Thyroid gland (tissue), 4 donors: ENCODE data around the gene TAB2.

Experiments
- POLR2A ChIP-seq, 2 donors: fragments of 450-650 bp; IDR thresholded peaks; one replicate each; pipeline ENCODE4 v1.6.1; 2017; ENCODE audit warnings: antibody characterized with exemption in 2 of 2, mild to moderate bottlenecking in 2 of 2, moderate library complexity in 1 of 2
- TF ChIP-seq, protein P1 (sequence below), 6 experiments: fragments of 200-600 bp in 3 of 6; fragments of 450-650 bp in 3 of 6; sonication (generic) in 3 of 6; IDR thresholded peaks; one replicate each; pipeline ENCODE4 v1.5.1; 2016 to 2019; ENCODE audit warnings: antibody characterized with exemption in 6 of 6, mild to moderate bottlenecking in 2 of 6, inconsistent platforms in 1 of 6, moderate library complexity in 1 of 6

DNA sequence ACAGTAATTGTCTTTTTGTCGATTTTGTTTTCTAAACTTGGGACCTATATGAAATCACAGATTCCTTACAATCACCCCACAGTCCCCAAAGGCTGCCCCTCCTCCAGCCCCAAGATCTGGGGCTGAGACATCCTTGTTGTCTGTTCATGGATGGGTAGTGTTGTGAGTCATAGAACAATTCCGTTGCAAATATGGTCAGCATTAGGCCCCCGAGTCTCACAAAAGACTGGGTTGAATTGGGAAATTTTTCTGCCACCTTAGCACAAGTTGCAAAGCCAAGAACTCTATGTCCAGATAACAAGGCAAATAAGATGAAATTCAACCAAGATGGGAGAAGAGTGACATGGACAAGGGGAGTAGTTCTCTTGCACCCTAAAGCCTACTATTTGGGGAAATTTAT is 10.5 kb upstream of the TAB2 start:
- TF ChIP-seq, protein P1, sequence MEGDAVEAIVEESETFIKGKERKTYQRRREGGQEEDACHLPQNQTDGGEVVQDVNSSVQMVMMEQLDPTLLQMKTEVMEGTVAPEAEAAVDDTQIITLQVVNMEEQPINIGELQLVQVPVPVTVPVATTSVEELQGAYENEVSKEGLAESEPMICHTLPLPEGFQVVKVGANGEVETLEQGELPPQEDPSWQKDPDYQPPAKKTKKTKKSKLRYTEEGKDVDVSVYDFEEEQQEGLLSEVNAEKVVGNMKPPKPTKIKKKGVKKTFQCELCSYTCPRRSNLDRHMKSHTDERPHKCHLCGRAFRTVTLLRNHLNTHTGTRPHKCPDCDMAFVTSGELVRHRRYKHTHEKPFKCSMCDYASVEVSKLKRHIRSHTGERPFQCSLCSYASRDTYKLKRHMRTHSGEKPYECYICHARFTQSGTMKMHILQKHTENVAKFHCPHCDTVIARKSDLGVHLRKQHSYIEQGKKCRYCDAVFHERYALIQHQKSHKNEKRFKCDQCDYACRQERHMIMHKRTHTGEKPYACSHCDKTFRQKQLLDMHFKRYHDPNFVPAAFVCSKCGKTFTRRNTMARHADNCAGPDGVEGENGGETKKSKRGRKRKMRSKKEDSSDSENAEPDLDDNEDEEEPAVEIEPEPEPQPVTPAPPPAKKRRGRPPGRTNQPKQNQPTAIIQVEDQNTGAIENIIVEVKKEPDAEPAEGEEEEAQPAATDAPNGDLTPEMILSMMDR (IDR thresholded peaks at IDR 0.05), result no peak
- no peak for TF ChIP-seq POLR2A (IDR thresholded peaks at IDR 0.05)
